GM23338 (cell line): ENCODE results near the gene TNPO1. TPM values are rescaled to one million over a fixed set of nuclear protein-coding genes. Genes with fewer than 3 reads are reported as not detected.
A peak's percentile ranks its signal among the peaks of the same experiment; 100 is the strongest.

Source experiments
- ATAC-seq: fragments of 200-7000 bp; cut with Tn5 transposase; 3 replicates; pipeline ENCODE4 v1.9.1; 2020
- DNase-seq: peaks from one replicate; pipeline ENCODE4 v3.0.0-alpha.2; 2015; ENCODE audit warnings: low spot score
- H2AFZ ChIP-seq: fragments of 200-600 bp; sonication (generic); 2 replicates; pipeline ENCODE4 v1.8.0; 2016; ENCODE audit warnings: antibody characterized with exemption, mild to moderate bottlenecking, moderate library complexity
- H3F3A ChIP-seq: fragments of 200-600 bp; sonication (generic); replicated peaks from 2 replicates; pipeline ENCODE4 v1.8.0; 2017; ENCODE audit warnings: antibody characterized with exemption, mixed run types, low read depth
- H3K27ac ChIP-seq: fragments of 200-600 bp; sonication (generic); 2 replicates; pipeline ENCODE4 v1.6.1; 2016; ENCODE audit warnings: low read depth
- H3K27me3 ChIP-seq: fragments of 200-600 bp; sonication (generic); 2 replicates; pipeline ENCODE4 v1.8.0; 2016; ENCODE audit warnings: mild to moderate bottlenecking, mixed run types, moderate library complexity; ENCODE audit not compliant: insufficient read depth
- H3K36me3 ChIP-seq: fragments of 200-600 bp; sonication (generic); 2 replicates; pipeline ENCODE4 v1.8.0; 2016; ENCODE audit warnings: mild to moderate bottlenecking; ENCODE audit not compliant: insufficient read depth
- H3K4me1 ChIP-seq: fragments of 200-600 bp; sonication (generic); 2 replicates; pipeline ENCODE4 v1.8.0; 2016; ENCODE audit warnings: mild to moderate bottlenecking, moderate library complexity; ENCODE audit not compliant: insufficient read depth
- H3K4me2 ChIP-seq: fragments of 200-600 bp; sonication (generic); 2 replicates; pipeline ENCODE4 v1.7.1; 2017; ENCODE audit warnings: mixed run types
- H3K4me3 ChIP-seq: fragments of 200-600 bp; sonication (generic); 2 replicates; pipeline ENCODE4 v1.6.1; 2016; ENCODE audit warnings: mixed run types
- H3K79me2 ChIP-seq: fragments of 200-600 bp; sonication (generic); replicated peaks from 2 replicates; pipeline ENCODE4 v1.8.0; 2017; ENCODE audit warnings: mild to moderate bottlenecking; ENCODE audit not compliant: insufficient read depth
- H3K9me2 ChIP-seq: fragments of 200-600 bp; sonication (generic); 2 replicates; pipeline ENCODE4 v1.8.0; 2017; ENCODE audit not compliant: insufficient read depth
- H4K20me1 ChIP-seq: fragments of 200-600 bp; sonication (generic); replicated peaks from 2 replicates; pipeline ENCODE4 v1.8.0; 2017; ENCODE audit warnings: mild to moderate bottlenecking; ENCODE audit not compliant: insufficient read depth
- H3K27ac Mint-ChIP-seq: 2 replicates; pipeline ENCODE4 v1.8.0; 2020; ENCODE audit warnings: inconsistent platforms, mild to moderate bottlenecking, moderate library complexity, mixed read lengths
- H3K27me3 Mint-ChIP-seq: 3 replicates; pipeline ENCODE4 v1.8.0; 2022; ENCODE audit warnings: low read depth, mild to moderate bottlenecking, moderate library complexity, mixed read lengths, inconsistent platforms; ENCODE audit not compliant: insufficient read depth, poor library complexity
- H3K36me3 Mint-ChIP-seq: 3 replicates; pipeline ENCODE4 v1.8.0; 2021; ENCODE audit warnings: low read depth, mild to moderate bottlenecking, inconsistent platforms, moderate library complexity, mixed read lengths
- H3K4me1 Mint-ChIP-seq: 3 replicates; pipeline ENCODE4 v1.8.0; 2020; ENCODE audit warnings: mild to moderate bottlenecking, inconsistent platforms, mixed read lengths
- H3K4me3 Mint-ChIP-seq: 3 replicates; pipeline ENCODE4 v1.8.0; 2021; ENCODE audit warnings: moderate library complexity, mild to moderate bottlenecking, inconsistent platforms, mixed read lengths
- H3K9me3 Mint-ChIP-seq: 3 replicates; pipeline ENCODE4 v1.8.0; 2020; ENCODE audit warnings: moderate library complexity, mild to moderate bottlenecking, inconsistent platforms, mixed read lengths
- CREB1 ChIP-seq: fragments of 250-450 bp; sonication (Bioruptor Pico); IDR thresholded peaks from 2 replicates; pipeline ENCODE4 v1.5.0; 2020; ENCODE audit warnings: low read depth, mild to moderate bottlenecking, moderate library complexity
- CTCF ChIP-seq, 2 experiments: fragments of 200-600 bp in 1 of 2; sonication (generic) in 1 of 2; conservative IDR thresholded peaks; 2 replicates each; pipeline versions ENCODE4 v1.5.1 to v1.6.1; 2016 to 2017; ENCODE audit warnings: antibody characterized with exemption in 2 of 2, low read depth in 2 of 2, mild to moderate bottlenecking in 2 of 2, moderate library complexity in 1 of 2
- EZH2 ChIP-seq: fragments of 200-600 bp; sonication (generic); IDR thresholded peaks from one replicate; pipeline ENCODE4 v1.8.0; 2017; ENCODE audit warnings: antibody characterized with exemption, mild to moderate bottlenecking, low read depth; ENCODE audit not compliant: unreplicated experiment
- EZH2phosphoT487 ChIP-seq: fragments of 200-600 bp; sonication (generic); IDR thresholded peaks from one replicate; pipeline ENCODE4 v1.8.1; 2018; ENCODE audit warnings: antibody characterized with exemption; ENCODE audit not compliant: unreplicated experiment
- NANOG ChIP-seq: IDR thresholded peaks from 2 replicates; pipeline ENCODE4 v1.6.1; 2016; ENCODE audit warnings: antibody characterized with exemption, borderline replicate concordance
- POLR2AphosphoS5 ChIP-seq: IDR thresholded peaks from 2 replicates; pipeline ENCODE4 v1.6.1; 2016; ENCODE audit warnings: antibody characterized with exemption, low read depth
- ZNF114 ChIP-seq: fragments of 250-450 bp; sonication (Bioruptor Pico); IDR thresholded peaks from 2 replicates; pipeline ENCODE4 v1.5.0; 2020; ENCODE audit warnings: mild to moderate bottlenecking, moderate library complexity
- polyA plus RNA-seq: library from polyadenylated mRNA; unstranded; fragments of >200 nt; fragmentation: Nextera tagmentation; extraction: Ambion mirVana; gene quantifications from 2 replicates; pipeline ENCODE4 v1.2.1, GENCODE V29; 2016
- total RNA-seq: library from RNA; depleted of rRNA; stranded (reverse); fragments of >200 nt; shearing (Covaris generic); gene quantifications from 2 replicates; pipeline ENCODE4 v1.2.3, GENCODE V29; 2014
- TF ChIP-seq, protein P1 (sequence below): fragments of 250-450 bp; sonication (Bioruptor Pico); IDR thresholded peaks from 2 replicates; pipeline ENCODE4 v1.5.0; 2020; ENCODE audit warnings: mild to moderate bottlenecking, moderate library complexity
- TF ChIP-seq, protein P2 (sequence below): IDR thresholded peaks from 2 replicates; pipeline ENCODE4 v1.6.1; 2016; ENCODE audit warnings: antibody characterized with exemption
- TF ChIP-seq, protein P3 (sequence below): IDR thresholded peaks from one replicate; pipeline ENCODE4 v1.6.1; 2018; ENCODE audit warnings: antibody characterized with exemption; ENCODE audit not compliant: unreplicated experiment

Gene TNPO1
- total and polyA plus RNA-seq, 2 experiments from 2014 or later, result 117 to 197 TPM

DNA sequence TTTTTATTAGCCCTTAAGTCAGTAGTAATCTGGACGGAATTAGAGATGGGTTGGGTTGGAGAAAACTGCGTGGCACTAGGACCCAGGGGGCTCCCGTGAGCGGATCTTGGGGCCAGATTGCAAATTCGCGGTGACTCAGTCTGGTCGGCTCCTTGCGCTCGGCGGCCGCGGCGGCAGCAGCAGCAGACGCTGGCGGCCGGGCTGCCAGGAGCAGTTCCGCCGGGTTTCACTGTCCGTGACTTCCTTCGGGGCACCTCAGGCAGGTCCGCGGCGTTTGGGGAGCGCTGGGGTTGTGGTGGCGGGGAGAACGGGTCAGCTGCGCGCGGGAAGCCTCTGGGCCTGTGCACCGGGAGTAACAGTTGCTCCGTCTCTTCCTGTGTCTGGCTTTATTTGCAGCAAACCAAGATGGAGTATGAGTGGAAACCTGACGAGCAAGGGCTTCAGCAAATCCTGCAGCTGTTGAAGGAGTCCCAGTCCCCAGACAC, 31.6 kb downstream of the TNPO1 start (continued):
- TF ChIP-seq, protein P1, sequence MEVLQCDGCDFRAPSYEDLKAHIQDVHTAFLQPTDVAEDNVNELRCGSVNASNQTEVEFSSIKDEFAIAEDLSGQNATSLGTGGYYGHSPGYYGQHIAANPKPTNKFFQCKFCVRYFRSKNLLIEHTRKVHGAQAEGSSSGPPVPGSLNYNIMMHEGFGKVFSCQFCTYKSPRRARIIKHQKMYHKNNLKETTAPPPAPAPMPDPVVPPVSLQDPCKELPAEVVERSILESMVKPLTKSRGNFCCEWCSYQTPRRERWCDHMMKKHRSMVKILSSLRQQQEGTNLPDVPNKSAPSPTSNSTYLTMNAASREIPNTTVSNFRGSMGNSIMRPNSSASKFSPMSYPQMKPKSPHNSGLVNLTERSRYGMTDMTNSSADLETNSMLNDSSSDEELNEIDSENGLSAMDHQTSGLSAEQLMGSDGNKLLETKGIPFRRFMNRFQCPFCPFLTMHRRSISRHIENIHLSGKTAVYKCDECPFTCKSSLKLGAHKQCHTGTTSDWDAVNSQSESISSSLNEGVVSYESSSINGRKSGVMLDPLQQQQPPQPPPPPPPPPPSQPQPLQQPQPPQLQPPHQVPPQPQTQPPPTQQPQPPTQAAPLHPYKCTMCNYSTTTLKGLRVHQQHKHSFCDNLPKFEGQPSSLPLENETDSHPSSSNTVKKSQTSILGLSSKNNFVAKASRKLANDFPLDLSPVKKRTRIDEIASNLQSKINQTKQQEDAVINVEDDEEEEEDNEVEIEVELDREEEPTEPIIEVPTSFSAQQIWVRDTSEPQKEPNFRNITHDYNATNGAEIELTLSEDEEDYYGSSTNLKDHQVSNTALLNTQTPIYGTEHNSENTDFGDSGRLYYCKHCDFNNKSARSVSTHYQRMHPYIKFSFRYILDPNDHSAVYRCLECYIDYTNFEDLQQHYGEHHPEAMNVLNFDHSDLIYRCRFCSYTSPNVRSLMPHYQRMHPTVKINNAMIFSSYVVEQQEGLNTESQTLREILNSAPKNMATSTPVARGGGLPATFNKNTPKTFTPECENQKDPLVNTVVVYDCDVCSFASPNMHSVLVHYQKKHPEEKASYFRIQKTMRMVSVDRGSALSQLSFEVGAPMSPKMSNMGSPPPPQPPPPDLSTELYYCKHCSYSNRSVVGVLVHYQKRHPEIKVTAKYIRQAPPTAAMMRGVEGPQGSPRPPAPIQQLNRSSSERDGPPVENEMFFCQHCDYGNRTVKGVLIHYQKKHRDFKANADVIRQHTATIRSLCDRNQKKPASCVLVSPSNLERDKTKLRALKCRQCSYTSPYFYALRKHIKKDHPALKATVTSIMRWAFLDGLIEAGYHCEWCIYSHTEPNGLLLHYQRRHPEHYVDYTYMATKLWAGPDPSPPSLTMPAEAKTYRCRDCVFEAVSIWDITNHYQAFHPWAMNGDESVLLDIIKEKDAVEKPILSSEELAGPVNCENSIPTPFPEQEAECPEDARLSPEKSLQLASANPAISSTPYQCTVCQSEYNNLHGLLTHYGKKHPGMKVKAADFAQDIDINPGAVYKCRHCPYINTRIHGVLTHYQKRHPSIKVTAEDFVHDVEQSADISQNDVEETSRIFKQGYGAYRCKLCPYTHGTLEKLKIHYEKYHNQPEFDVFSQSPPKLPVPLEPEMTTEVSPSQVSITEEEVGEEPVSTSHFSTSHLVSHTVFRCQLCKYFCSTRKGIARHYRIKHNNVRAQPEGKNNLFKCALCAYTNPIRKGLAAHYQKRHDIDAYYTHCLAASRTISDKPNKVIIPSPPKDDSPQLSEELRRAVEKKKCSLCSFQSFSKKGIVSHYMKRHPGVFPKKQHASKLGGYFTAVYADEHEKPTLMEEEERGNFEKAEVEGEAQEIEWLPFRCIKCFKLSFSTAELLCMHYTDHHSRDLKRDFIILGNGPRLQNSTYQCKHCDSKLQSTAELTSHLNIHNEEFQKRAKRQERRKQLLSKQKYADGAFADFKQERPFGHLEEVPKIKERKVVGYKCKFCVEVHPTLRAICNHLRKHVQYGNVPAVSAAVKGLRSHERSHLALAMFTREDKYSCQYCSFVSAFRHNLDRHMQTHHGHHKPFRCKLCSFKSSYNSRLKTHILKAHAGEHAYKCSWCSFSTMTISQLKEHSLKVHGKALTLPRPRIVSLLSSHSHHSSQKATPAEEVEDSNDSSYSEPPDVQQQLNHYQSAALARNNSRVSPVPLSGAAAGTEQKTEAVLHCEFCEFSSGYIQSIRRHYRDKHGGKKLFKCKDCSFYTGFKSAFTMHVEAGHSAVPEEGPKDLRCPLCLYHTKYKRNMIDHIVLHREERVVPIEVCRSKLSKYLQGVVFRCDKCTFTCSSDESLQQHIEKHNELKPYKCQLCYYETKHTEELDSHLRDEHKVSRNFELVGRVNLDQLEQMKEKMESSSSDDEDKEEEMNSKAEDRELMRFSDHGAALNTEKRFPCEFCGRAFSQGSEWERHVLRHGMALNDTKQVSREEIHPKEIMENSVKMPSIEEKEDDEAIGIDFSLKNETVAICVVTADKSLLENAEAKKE (CRISPR knock-in tag), result no peak

- Histone ChIP-seq H3K27me3 (no peaks in the 10 kb centered on the region), H3F3A (no peaks in the 10 kb centered on the region), H3K79me2 (peaks cover 67% of the 10 kb centered on the region), H3K9me2 (no peaks in the 10 kb centered on the region), H2AFZ (no peak overlapping the region; the same call in 1 of the 2 replicates), H3K4me3 (peak overlapping the region; percentile 80), H3K4me2 (peak overlapping the region; percentile 81), H3K27ac (peak overlapping the region; percentile 93), H3K4me1 (peaks cover 31% of the 10 kb centered on the region; the same call in 1 of the 2 replicates), H4K20me1 (peaks cover 31% of the 10 kb centered on the region), H3K36me3 (peaks cover 10% of the 10 kb centered on the region; the same call in 1 of the 2 replicates)
- TF ChIP-seq ZNF114 (CRISPR knock-in tag), result no peak
- TF ChIP-seq, protein P2, sequence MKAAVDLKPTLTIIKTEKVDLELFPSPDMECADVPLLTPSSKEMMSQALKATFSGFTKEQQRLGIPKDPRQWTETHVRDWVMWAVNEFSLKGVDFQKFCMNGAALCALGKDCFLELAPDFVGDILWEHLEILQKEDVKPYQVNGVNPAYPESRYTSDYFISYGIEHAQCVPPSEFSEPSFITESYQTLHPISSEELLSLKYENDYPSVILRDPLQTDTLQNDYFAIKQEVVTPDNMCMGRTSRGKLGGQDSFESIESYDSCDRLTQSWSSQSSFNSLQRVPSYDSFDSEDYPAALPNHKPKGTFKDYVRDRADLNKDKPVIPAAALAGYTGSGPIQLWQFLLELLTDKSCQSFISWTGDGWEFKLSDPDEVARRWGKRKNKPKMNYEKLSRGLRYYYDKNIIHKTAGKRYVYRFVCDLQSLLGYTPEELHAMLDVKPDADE, result no peak
- no peak for TF ChIP-seq POLR2AphosphoS5
- no peak for TF ChIP-seq CTCF (conservative IDR thresholded peaks at IDR 0.05; ENCODE audit: low read depth in 2 of 2)
- no peak for TF ChIP-seq NANOG
- no peak for TF ChIP-seq CREB1 (CRISPR knock-in tag)
- no peak for TF ChIP-seq EZH2
- TF ChIP-seq, protein P3, sequence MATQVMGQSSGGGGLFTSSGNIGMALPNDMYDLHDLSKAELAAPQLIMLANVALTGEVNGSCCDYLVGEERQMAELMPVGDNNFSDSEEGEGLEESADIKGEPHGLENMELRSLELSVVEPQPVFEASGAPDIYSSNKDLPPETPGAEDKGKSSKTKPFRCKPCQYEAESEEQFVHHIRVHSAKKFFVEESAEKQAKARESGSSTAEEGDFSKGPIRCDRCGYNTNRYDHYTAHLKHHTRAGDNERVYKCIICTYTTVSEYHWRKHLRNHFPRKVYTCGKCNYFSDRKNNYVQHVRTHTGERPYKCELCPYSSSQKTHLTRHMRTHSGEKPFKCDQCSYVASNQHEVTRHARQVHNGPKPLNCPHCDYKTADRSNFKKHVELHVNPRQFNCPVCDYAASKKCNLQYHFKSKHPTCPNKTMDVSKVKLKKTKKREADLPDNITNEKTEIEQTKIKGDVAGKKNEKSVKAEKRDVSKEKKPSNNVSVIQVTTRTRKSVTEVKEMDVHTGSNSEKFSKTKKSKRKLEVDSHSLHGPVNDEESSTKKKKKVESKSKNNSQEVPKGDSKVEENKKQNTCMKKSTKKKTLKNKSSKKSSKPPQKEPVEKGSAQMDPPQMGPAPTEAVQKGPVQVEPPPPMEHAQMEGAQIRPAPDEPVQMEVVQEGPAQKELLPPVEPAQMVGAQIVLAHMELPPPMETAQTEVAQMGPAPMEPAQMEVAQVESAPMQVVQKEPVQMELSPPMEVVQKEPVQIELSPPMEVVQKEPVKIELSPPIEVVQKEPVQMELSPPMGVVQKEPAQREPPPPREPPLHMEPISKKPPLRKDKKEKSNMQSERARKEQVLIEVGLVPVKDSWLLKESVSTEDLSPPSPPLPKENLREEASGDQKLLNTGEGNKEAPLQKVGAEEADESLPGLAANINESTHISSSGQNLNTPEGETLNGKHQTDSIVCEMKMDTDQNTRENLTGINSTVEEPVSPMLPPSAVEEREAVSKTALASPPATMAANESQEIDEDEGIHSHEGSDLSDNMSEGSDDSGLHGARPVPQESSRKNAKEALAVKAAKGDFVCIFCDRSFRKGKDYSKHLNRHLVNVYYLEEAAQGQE, result no peak
- TF ChIP-seq EZH2phosphoT487, result no peak
- Mint-ChIP-seq H3K27ac (peak overlapping the region; percentile 99), H3K9me3 (no peaks in the 10 kb centered on the region), H3K4me1 (peaks cover 48% of the 10 kb centered on the region; the same call in 2 of the 3 replicates), H3K4me3 (peak overlapping the region; percentile 97), H3K36me3 (peaks cover 37% of the 10 kb centered on the region), H3K27me3 (peaks cover 7% of the 10 kb centered on the region)
- DNase-seq (peak; percentile 58), ATAC-seq (peak; percentile 64)
Measured at GRCh38 chr5:72848474-72849428, 32.3 kb downstream of the TNPO1 start.
